HepG2 (cell line): Measurements from ENCODE around the gene NEAT1. TPM values are rescaled to one million over a fixed set of nuclear protein-coding genes. Genes with fewer than 3 reads are reported as not detected.

ENCODE experiments used
- AHR ChIP-seq: IDR thresholded peaks from 2 replicates; pipeline ENCODE4 v1.6.1; 2018; ENCODE audit warnings: missing genetic modification reagents, missing compliant biosample characterization
- ATF2 ChIP-seq: sonication (generic); formaldehyde crosslinking; IDR thresholded peaks from 2 replicates; pipeline ENCODE4 v1.4.0; 2020; ENCODE audit warnings: missing genetic modification reagents
- ATF7-NPFF ChIP-seq: sonication (generic); formaldehyde crosslinking; IDR thresholded peaks from 2 replicates; pipeline ENCODE4 v1.8.1; 2023; ENCODE audit warnings: mild to moderate bottlenecking, low read depth, missing genetic modification reagents, moderate library complexity
- CHD4 ChIP-seq: fragments of 200-600 bp; sonication (generic); IDR thresholded peaks from 2 replicates; pipeline ENCODE4 v1.7.0; 2017; ENCODE audit warnings: mild to moderate bottlenecking, low read length, borderline replicate concordance
- FOXM1 ChIP-seq: sonication (generic); formaldehyde crosslinking; IDR thresholded peaks from 2 replicates; pipeline ENCODE4 v1.5.0; 2020; ENCODE audit warnings: missing genetic modification reagents
- HNF4A ChIP-seq: sonication (generic); formaldehyde crosslinking; IDR thresholded peaks from 2 replicates; pipeline ENCODE4 v1.4.0; 2020; ENCODE audit warnings: missing genetic modification reagents
- HOXA3 ChIP-seq: sonication (generic); formaldehyde crosslinking; IDR thresholded peaks from 2 replicates; pipeline ENCODE4 v1.5.0; 2020; ENCODE audit warnings: missing genetic modification reagents
- KDM4B ChIP-seq: sonication (generic); formaldehyde crosslinking; IDR thresholded peaks from 2 replicates; pipeline ENCODE4 v1.4.0; 2020; ENCODE audit warnings: missing genetic modification reagents
- MXD3 ChIP-seq: IDR thresholded peaks from 2 replicates; pipeline ENCODE4 v1.6.1; 2016; ENCODE audit warnings: mild to moderate bottlenecking, missing biosample characterization, missing genetic modification reagents
- NFIC ChIP-seq: IDR thresholded peaks from 2 replicates; pipeline ENCODE4 v1.6.1; 2012; ENCODE audit warnings: mild to moderate bottlenecking, low read length, inconsistent platforms
- NRL ChIP-seq: sonication (generic); formaldehyde crosslinking; IDR thresholded peaks from 2 replicates; pipeline ENCODE4 v1.5.0; 2020; ENCODE audit warnings: missing genetic modification reagents, mild to moderate bottlenecking, moderate library complexity, borderline replicate concordance
- PAWR ChIP-seq: sonication (generic); formaldehyde crosslinking; IDR thresholded peaks from 2 replicates; pipeline ENCODE4 v1.4.0; 2020; ENCODE audit warnings: missing genetic modification reagents, mild to moderate bottlenecking, borderline replicate concordance
- PBX2 ChIP-seq: IDR thresholded peaks from 2 replicates; pipeline ENCODE4 v1.6.1; 2016; ENCODE audit warnings: control low read depth
- RARA ChIP-seq: IDR thresholded peaks from 2 replicates; pipeline ENCODE4 v1.6.1; 2016; ENCODE audit warnings: missing genetic modification reagents, missing compliant biosample characterization
- RCOR2 ChIP-seq: IDR thresholded peaks from 2 replicates; pipeline ENCODE4 v1.6.1; 2016; ENCODE audit warnings: missing biosample characterization, missing genetic modification reagents
- REPIN1 ChIP-seq: sonication (generic); formaldehyde crosslinking; IDR thresholded peaks from 2 replicates; pipeline ENCODE4 v1.8.0; 2022; ENCODE audit warnings: missing genetic modification reagents, low read depth, mild to moderate bottlenecking, borderline replicate concordance
- RFX5 ChIP-seq: IDR thresholded peaks from 2 replicates; pipeline ENCODE4 v1.6.1; 2011; ENCODE audit warnings: low read depth, low read length, improper control_type of control experiment
- SNAPC2 ChIP-seq: sonication (generic); formaldehyde crosslinking; IDR thresholded peaks from 2 replicates; pipeline ENCODE4 v1.8.1; 2022; ENCODE audit warnings: mild to moderate bottlenecking, missing genetic modification reagents
- TFDP2 ChIP-seq: sonication (generic); formaldehyde crosslinking; IDR thresholded peaks from 2 replicates; pipeline ENCODE4 v1.4.0; 2020; ENCODE audit warnings: missing genetic modification reagents
- WIZ ChIP-seq: sonication (generic); formaldehyde crosslinking; IDR thresholded peaks from 2 replicates; pipeline ENCODE4 v1.5.1; 2020; ENCODE audit warnings: mild to moderate bottlenecking, missing genetic modification reagents
- ZBTB39 ChIP-seq: sonication (generic); formaldehyde crosslinking; IDR thresholded peaks from 2 replicates; pipeline ENCODE4 v1.5.0; 2020; ENCODE audit warnings: missing genetic modification reagents
- ZMAT3 ChIP-seq: sonication (generic); formaldehyde crosslinking; conservative IDR thresholded peaks from 2 replicates; pipeline ENCODE4 v1.7.0; 2021; ENCODE audit warnings: missing genetic modification reagents
- ZNF749 ChIP-seq: sonication (generic); formaldehyde crosslinking; IDR thresholded peaks from 2 replicates; pipeline ENCODE4 v1.8.0; 2022; ENCODE audit warnings: mild to moderate bottlenecking, missing genetic modification reagents, moderate library complexity, borderline replicate concordance
- polyA plus RNA-seq, 8 experiments: library from polyadenylated mRNA; depleted of rRNA in 3 of 8; stranded (reverse) in 7 of 8; unstranded in 1 of 8; fragments of >200 nt; fragmentation: Illumina TruSeq in 4 of 8; extraction: Trizol in 4 of 8; gene quantifications; 2 replicates each; pipeline versions ENCODE4 v1.2.1 to v1.2.3, GENCODE V29; 2011 to 2016; ENCODE audit warnings: low read depth in 4 of 8, missing spikeins in 1 of 8, mixed read lengths in 1 of 8; ENCODE audit not compliant: insufficient read depth in 1 of 8
- total RNA-seq, 5 experiments: library from RNA; depleted of rRNA; stranded (reverse); fragments of >200 nt; fragmentation: Illumina TruSeq; extraction: Trizol; gene quantifications; 2 replicates each; pipeline ENCODE4 v1.2.3, GENCODE V29; 2016; ENCODE audit warnings: low read depth in 1 of 5

NEAT1 gene
- total and polyA plus RNA-seq, 2 of the 13 experiments (the other 11 are each of a cell fraction or from before 2014, with no cell fraction given): 20.5 to 41.2 TPM

GRCh38 chr11:65489035-65489705 lies 66.6 kb downstream of the NEAT1 start (continued):
- TF ChIP-seq KDM4B (CRISPR knock-in tag) (0 out of 2 replicates have a peak, but pooled peaks have one; percentile 26), ATF2 (peak; percentile 7; the same call in 1 of the 2 replicates), AHR (CRISPR knock-in tag) (0 out of 2 replicates have a peak, but pooled peaks have one; percentile 27), ZBTB39 (CRISPR knock-in tag) (peak; percentile 80; the same call in 1 of the 2 replicates), PAWR (CRISPR knock-in tag) (no peak), ZMAT3 (CRISPR knock-in tag) (peak; percentile 20; the same call in 1 of the 2 replicates), RFX5 (no peak), WIZ (CRISPR knock-in tag) (no peak), ATF7-NPFF (peak; percentile 19; the same call in 1 of the 2 replicates), PBX2 (CRISPR knock-in tag) (no peak), NFIC (0 out of 2 replicates have a peak, but pooled peaks have one; percentile 36), ZNF749 (CRISPR knock-in tag) (no peak), RARA (CRISPR knock-in tag) (peak; percentile 70), RCOR2 (CRISPR knock-in tag) (0 out of 2 replicates have a peak, but pooled peaks have one; percentile 10), MXD3 (CRISPR knock-in tag) (no peak), CHD4 (0 out of 2 replicates have a peak, but pooled peaks have one; percentile 18), REPIN1 (CRISPR knock-in tag) (peak; percentile 72; the same call in 1 of the 2 replicates), HNF4A (CRISPR knock-in tag) (peak; percentile 46), HOXA3 (CRISPR knock-in tag) (peak; percentile 46), TFDP2 (CRISPR knock-in tag) (0 out of 2 replicates have a peak, but pooled peaks have one; percentile 10), NRL (CRISPR knock-in tag) (peak; percentile 85; the same call in 1 of the 2 replicates), SNAPC2 (CRISPR knock-in tag) (0 out of 2 replicates have a peak, but pooled peaks have one; percentile 35), FOXM1 (CRISPR knock-in tag) (no peak)
